ENCODE results near the gene USP17L17. TPM values are rescaled to one million over a fixed set of nuclear protein-coding genes. Genes with fewer than 3 reads are reported as not detected.
"Not testable (repeated sequence)": the region's sequence is repeated elsewhere in the genome, so short reads cannot be mapped to it uniquely, and the experiment has no call there.

USP17L17 gene, protein sequence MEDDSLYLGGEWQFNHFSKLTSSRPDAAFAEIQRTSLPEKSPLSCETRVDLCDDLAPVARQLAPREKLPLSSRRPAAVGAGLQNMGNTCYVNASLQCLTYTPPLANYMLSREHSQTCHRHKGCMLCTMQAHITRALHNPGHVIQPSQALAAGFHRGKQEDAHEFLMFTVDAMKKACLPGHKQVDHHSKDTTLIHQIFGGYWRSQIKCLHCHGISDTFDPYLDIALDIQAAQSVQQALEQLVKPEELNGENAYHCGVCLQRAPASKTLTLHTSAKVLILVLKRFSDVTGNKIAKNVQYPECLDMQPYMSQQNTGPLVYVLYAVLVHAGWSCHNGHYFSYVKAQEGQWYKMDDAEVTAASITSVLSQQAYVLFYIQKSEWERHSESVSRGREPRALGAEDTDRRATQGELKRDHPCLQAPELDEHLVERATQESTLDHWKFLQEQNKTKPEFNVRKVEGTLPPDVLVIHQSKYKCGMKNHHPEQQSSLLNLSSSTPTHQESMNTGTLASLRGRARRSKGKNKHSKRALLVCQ
- total RNA-seq: not detected

DNA sequence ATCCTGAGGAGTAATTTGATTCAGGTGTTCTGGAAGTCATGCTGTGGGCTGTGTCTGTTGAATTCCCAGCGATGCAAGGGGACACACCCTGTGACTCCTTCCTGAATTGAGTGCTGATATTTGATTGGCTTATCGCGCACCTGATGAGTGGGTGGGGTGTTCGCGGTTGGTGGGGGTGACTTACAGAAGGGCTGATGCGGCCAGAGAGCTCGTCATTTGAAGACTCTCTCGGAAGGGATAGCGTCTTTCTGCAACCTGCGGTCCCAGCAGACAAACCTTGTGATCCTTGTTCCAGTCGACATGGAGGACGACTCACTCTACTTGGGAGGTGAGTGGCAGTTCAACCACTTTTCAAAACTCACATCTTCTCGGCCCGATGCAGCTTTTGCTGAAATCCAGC is at the start of gene USP17L17:
TSS of gene USP17L17 (plus strand) at position 301 of the 400 bp plus-strand sequence. CDS start at position 301, 0 bp downstream.
- not testable (repeated sequence) for DNase-seq, H3K9me3 ChIP-seq, H3K27ac ChIP-seq, H3K4me3 ChIP-seq, H3K36me3 ChIP-seq, H3K4me1 ChIP-seq, H3K27me3 ChIP-seq

GRCh38 chr4:9210357-9210756 is 33.3 kb upstream of the USP17L17 start, which contains the start of gene USP17L10:
Gene USP17L10 (plus strand): TSS chr4:9210657. CDS start chr4:9210657, 0 bp downstream.
- not testable (repeated sequence) for H3K36me3 ChIP-seq, H3K4me3 ChIP-seq, H3K9me3 ChIP-seq, H3K27me3 ChIP-seq, DNase-seq, H3K27ac ChIP-seq, H3K4me1 ChIP-seq

DNA sequence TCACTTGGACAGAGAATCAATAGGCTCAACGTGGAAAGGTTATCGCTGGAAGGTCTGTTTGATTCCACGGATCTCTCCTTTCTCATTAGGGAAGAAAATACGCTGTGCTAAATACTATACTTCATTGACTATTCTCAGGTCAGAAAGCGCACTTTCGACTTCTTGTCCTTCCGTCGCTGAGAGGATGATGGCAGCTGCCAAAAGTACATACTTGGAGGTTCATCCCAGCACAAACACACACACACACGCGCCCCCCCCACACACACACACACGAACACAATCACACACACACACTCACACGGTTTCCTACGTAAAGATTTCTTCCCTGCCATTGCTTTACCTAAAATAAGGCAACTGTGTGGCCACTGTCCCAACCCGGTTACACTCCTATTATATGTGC is 29.0 kb upstream of the USP17L17 start:
- H3K9me3 ChIP-seq, H3K27me3 ChIP-seq, H3K36me3 ChIP-seq, H3K27ac ChIP-seq, H3K4me1 ChIP-seq, H3K4me3 ChIP-seq: not testable (repeated sequence)
- DNase-seq: peak in 1 of 3 donors; percentile 21

DNA sequence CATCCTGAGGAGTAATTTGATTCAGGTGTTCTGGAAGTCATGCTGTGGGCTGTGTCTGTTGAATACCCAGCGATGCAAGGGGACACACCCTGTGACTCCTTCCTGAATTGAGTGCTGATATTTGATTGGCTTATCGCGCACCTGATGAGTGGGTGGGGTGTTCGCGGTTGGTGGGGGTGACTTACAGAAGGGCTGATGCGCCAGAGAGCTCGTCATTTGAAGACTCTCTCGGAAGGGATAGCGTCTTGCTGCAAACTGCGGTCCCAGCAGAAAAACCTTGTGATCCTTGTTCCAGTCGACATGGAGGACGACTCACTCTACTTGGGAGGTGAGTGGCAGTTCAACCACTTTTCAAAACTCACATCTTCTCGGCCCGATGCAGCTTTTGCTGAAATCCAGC is 28.6 kb upstream of the USP17L17 start, which contains the start of gene USP17L11:
TSS of gene USP17L11 (plus strand) at position 301 of the 400 bp plus-strand sequence. CDS start at position 301, 0 bp downstream.
- H3K27ac ChIP-seq, H3K36me3 ChIP-seq, H3K9me3 ChIP-seq, DNase-seq, H3K4me3 ChIP-seq, H3K27me3 ChIP-seq, H3K4me1 ChIP-seq: not testable (repeated sequence)

- DNase-seq, H3K4me1 ChIP-seq, H3K27ac ChIP-seq, H3K36me3 ChIP-seq, H3K27me3 ChIP-seq, H3K9me3 ChIP-seq, H3K4me3 ChIP-seq: not testable (repeated sequence)
Measured at GRCh38 chr4:9219852-9220251, 23.8 kb upstream of the USP17L17 start, which contains the start of gene USP17L12. Gene USP17L12 (plus strand): TSS chr4:9220152. CDS start chr4:9220152, 0 bp downstream.

DNA sequence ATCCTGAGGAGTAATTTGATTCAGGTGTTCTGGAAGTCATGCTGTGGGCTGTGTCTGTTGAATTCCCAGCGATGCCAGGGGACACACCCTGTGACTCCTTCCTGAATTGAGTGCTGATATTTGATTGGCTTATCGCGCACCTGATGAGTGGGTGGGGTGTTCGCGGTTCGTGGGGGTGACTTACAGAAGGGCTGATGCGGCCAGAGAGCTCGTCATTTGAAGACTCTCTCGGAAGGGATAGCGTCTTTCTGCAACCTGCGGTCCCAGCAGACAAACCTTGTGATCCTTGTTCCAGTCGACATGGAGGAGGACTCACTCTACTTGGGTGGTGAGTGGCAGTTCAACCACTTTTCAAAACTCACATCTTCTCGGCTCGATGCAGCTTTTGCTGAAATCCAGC is 19.1 kb upstream of the USP17L17 start, which contains the start of gene USP17L13:
TSS of gene USP17L13 (plus strand) at position 301 of the 400 bp plus-strand sequence. CDS start at position 301, 0 bp downstream.
- H3K27me3 ChIP-seq, H3K4me3 ChIP-seq, H3K27ac ChIP-seq, H3K4me1 ChIP-seq, H3K36me3 ChIP-seq, DNase-seq, H3K9me3 ChIP-seq: not testable (repeated sequence)

DNA sequence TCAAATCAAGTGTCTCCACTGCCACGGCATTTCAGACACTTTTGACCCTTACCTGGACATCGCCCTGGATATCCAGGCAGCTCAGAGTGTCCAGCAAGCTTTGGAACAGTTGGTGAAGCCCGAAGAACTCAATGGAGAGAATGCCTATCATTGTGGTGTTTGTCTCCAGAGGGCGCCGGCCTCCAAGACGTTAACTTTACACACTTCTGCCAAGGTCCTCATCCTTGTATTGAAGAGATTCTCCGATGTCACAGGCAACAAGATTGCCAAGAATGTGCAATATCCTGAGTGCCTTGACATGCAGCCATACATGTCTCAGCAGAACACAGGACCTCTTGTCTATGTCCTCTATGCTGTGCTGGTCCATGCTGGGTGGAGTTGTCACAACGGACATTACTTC is 13.4 kb upstream of the USP17L17 start:
- peak in 1 of 3 donors; percentile 39 for DNase-seq
- not testable (repeated sequence) for H3K27ac ChIP-seq, H3K9me3 ChIP-seq

GRCh38 chr4:9234085-9234484 is 9.6 kb upstream of the USP17L17 start, which contains the start of gene USP17L15:
Gene USP17L15 (plus strand): TSS chr4:9234385. CDS start chr4:9234385, 0 bp downstream.
- not testable (repeated sequence) for H3K4me1 ChIP-seq, H3K27ac ChIP-seq, H3K9me3 ChIP-seq, H3K27me3 ChIP-seq, DNase-seq, H3K36me3 ChIP-seq, H3K4me3 ChIP-seq

More for the DNA sequence above, 13.4 kb upstream of the USP17L17 start:
- H3K36me3 ChIP-seq, H3K27me3 ChIP-seq, H3K4me1 ChIP-seq, H3K4me3 ChIP-seq: not testable (repeated sequence)

GRCh38 chr4:9238461-9238860 is 5.2 kb upstream of the USP17L17 start:
- H3K4me3 ChIP-seq, H3K27ac ChIP-seq, H3K9me3 ChIP-seq, H3K27me3 ChIP-seq, H3K36me3 ChIP-seq, H3K4me1 ChIP-seq: not testable (repeated sequence)
- DNase-seq: peak; percentile 16 to 22 (median 18)

- not testable (repeated sequence) for H3K4me1 ChIP-seq, H3K36me3 ChIP-seq, H3K27ac ChIP-seq, H3K9me3 ChIP-seq, H3K4me3 ChIP-seq, H3K27me3 ChIP-seq
- peak; percentile 7 to 45 (median 16) for DNase-seq
Measured at GRCh38 chr4:9247953-9248680, 4.4 kb downstream of the USP17L17 start, which contains the start of gene USP17L18. Gene USP17L18 (plus strand): TSS chr4:9248630. CDS start chr4:9248630, 0 bp downstream.

DNA sequence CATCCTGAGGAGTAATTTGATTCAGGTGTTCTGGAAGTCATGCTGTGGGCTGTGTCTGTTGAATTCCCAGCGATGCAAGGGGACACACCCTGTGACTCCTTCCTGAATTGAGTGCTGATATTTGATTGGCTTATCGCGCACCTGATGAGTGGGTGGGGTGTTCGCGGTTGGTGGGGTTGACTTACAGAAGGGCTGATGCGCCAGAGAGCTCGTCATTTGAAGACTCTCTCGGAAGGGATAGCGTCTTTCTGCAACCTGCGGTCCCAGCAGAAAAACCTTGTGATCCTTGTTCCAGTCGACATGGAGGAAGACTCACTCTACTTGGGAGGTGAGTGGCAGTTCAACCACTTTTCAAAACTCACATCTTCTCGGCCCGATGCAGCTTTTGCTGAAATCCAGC is 9.4 kb downstream of the USP17L17 start, which contains the start of gene USP17L19:
TSS of gene USP17L19 (plus strand) at position 301 of the 400 bp plus-strand sequence. CDS start at position 301, 0 bp downstream.
- H3K36me3 ChIP-seq, H3K27ac ChIP-seq, H3K4me3 ChIP-seq, DNase-seq, H3K4me1 ChIP-seq, H3K9me3 ChIP-seq, H3K27me3 ChIP-seq: not testable (repeated sequence)

- H3K36me3 ChIP-seq, H3K4me3 ChIP-seq, H3K4me1 ChIP-seq, H3K9me3 ChIP-seq, H3K27me3 ChIP-seq, H3K27ac ChIP-seq, DNase-seq: not testable (repeated sequence)
Measured at GRCh38 chr4:9257824-9258223, 14.1 kb downstream of the USP17L17 start, which contains the start of gene USP17L20. Gene USP17L20 (plus strand): TSS chr4:9258124. CDS start chr4:9258124, 0 bp downstream.

GRCh38 chr4:9262572-9262971 is 18.9 kb downstream of the USP17L17 start, which contains the start of gene USP17L21:
Gene USP17L21 (plus strand): TSS chr4:9262872. CDS start chr4:9262872, 0 bp downstream.
- H3K4me3 ChIP-seq, H3K36me3 ChIP-seq, H3K4me1 ChIP-seq, H3K9me3 ChIP-seq, H3K27me3 ChIP-seq, DNase-seq, H3K27ac ChIP-seq: not testable (repeated sequence)

- not testable (repeated sequence) for H3K36me3 ChIP-seq, H3K9me3 ChIP-seq, H3K4me1 ChIP-seq, H3K27ac ChIP-seq, DNase-seq, H3K27me3 ChIP-seq, H3K4me3 ChIP-seq
Measured at GRCh38 chr4:9267319-9267718, 23.6 kb downstream of the USP17L17 start, which contains the start of gene USP17L22. Gene USP17L22 (plus strand): TSS chr4:9267619. CDS start chr4:9267619, 0 bp downstream.

Measured in Peyer's patch (tissue), 4 donors.